Stimulated activated naive CD8-positive, alpha-beta T cell treated with anti-CD3 and anti-CD28 coated beads, Interleukin-15, Interleukin-2, amounts not matched to agents 100 U/mL and 50 U/mL, for 24 hours (primary cell): ENCODE data around the gene ANGEL1.

Experiments used
- ATAC-seq: fragments of 150-1000 bp; cut with Tn5 transposase; one replicate; pipeline ENCODE4 v1.10.0; 2021
- DNase-seq: peaks from one replicate; pipeline ENCODE4 v3.0.0; 2021

ANGEL1 gene, protein sequence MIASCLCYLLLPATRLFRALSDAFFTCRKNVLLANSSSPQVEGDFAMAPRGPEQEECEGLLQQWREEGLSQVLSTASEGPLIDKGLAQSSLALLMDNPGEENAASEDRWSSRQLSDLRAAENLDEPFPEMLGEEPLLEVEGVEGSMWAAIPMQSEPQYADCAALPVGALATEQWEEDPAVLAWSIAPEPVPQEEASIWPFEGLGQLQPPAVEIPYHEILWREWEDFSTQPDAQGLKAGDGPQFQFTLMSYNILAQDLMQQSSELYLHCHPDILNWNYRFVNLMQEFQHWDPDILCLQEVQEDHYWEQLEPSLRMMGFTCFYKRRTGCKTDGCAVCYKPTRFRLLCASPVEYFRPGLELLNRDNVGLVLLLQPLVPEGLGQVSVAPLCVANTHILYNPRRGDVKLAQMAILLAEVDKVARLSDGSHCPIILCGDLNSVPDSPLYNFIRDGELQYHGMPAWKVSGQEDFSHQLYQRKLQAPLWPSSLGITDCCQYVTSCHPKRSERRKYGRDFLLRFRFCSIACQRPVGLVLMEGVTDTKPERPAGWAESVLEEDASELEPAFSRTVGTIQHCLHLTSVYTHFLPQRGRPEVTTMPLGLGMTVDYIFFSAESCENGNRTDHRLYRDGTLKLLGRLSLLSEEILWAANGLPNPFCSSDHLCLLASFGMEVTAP

DNA sequence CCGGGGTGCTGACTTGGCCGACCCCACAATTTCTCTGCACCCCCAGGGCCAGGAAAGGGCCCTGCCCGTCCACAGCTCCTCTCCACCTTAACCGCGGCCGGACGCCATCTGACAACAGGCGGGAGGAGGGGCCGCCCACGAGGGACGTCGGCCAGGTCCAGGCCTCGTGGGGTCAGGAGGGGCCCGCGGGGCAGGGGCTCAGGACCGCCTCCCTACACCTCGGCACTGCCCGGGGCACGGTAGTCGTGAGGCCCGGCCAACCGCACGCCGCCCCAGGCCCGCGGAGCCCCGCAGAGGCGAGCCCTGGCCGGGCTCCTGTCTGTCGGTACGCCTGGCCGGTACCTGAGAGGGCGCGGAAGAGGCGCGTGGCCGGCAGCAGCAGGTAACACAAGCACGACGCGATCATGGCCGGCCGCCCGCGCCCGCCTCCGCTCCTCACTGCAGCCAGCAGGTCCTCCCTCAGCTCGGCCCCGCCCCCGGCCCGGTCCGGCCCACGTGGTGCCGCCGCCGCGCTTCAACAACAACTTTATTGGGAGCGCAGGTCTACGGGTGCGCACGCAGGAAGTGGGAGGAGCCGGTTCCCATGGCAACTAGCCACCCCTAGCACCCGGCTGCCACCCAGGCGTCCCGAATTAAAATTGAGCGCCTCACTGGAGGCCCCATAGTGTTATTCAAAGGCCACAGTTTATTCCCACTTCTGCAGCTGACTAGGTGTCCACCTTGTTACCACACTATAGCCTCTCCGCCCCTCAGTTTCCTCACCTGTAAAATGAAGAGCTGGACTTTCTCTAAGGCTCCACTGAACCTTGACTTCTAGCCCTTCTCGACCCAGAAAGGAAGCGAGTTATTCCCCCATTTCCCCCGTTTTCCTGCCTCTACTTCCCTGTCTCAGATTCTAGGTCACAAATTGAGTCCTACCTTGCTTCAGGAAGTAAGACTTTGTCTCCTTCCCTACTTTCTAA is at the start of gene ANGEL1:
Gene ANGEL1, minus strand, starts transcription at position 461 of the 962 bp plus-strand sequence. Its CDS starts 55 bp downstream, at position 406.
- peak; percentile 97 for DNase-seq
- ATAC-seq: peak; percentile 89

- DNase-seq: no peak
- no peak for ATAC-seq
Observed at GRCh38 chr14:76861574-76862255, 49.0 kb upstream of the ANGEL1 start.

- ATAC-seq (no peak), DNase-seq (no peak)
Observed at GRCh38 chr14:76856769-76857168, 44.1 kb upstream of the ANGEL1 start.

DNA sequence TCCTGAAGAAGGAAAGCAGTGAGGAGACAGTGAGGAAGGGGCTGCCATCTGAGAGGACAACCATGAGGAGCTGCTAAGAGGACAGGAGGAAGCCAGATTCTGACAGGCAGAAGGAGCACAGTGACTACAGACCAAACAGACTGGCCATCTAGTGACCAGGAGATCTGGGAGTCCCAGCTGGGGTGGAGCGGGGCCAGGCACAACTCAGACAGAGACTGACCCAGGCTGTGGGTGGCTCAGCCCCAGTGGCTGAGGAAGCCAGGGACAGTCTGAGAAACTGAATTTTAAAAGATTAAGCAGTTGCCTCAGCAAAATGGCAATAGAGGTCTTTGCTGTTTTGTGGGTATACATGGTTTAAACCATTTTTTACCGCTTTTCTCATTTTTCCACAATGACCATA is 42.4 kb upstream of the ANGEL1 start:
- DNase-seq (no peak), ATAC-seq (no peak)

GRCh38 chr14:76848879-76849278 is 36.2 kb upstream of the ANGEL1 start:
- DNase-seq: no peak
- no peak for ATAC-seq

- DNase-seq: no peak
- ATAC-seq: no peak
Observed at GRCh38 chr14:76846331-76847047, 33.8 kb upstream of the ANGEL1 start.

DNA sequence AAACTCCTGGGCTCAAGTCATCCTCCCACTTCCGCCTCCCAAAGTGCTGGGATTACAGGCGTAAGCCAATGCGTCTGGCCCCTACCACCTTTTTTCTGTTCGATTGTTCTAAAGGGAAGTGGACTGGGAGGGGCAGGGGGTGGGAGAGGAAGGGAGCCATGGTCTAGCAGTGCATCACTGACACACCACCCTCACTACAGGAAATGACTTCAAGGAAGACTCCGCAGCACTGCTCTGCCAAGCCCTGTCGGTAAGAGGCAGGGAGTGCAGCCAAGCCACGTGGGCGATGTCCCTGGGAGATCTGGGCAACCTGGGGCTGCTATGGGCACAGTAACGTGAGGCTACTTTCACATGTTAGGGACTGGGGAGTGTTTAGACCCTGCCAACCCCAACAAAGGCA is 31.5 kb upstream of the ANGEL1 start:
- DNase-seq (peak; percentile 59), ATAC-seq (peak; percentile 97)

DNA sequence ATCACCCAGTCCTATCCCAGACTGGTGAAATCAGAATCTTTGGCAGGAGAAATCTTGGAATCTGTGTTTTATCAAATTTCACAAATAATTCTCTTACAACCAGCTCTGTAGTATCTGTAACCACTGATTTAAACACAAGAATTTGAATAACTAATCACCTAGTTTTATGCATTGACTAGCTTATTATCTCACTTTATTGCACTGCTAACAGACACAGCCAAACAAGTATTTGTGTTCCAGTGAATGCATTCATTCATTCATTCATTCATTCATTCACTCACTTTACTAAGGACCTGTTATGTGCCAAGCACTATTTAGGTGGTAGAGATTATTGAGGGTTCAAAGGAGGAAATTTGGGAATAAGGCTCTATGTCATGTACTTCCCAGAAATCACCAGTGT is 29.7 kb upstream of the ANGEL1 start:
- DNase-seq: no peak
- no peak for ATAC-seq

GRCh38 chr14:76837524-76837923 is 24.8 kb upstream of the ANGEL1 start:
- ATAC-seq (no peak), DNase-seq (no peak)

GRCh38 chr14:76836029-76836630 is 23.4 kb upstream of the ANGEL1 start:
- DNase-seq: no peak

GRCh38 chr14:76834241-76834661 is 21.6 kb upstream of the ANGEL1 start:
- ATAC-seq: no peak
- no peak for DNase-seq

More at GRCh38 chr14:76836029-76836630, 23.4 kb upstream of the ANGEL1 start:
- no peak for ATAC-seq

DNA sequence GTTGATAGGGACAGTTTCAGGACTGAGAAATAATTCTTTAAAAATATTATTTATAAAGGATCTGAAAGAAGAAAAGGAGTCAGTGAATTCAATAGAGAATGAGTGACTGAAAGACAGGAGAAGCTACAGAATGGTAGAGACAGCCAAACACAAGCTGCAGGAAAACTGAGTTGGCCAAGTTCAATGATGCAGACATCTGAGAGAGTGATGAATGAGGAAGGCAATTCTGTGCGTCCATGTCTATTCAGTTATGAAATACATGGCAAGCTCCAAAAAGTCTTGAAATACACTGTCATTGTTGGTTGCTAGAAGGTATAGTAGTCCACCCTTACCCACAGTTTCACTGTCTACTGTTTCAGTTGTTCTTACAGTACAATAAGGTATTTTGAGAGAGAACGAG is 20.3 kb upstream of the ANGEL1 start:
- ATAC-seq: no peak
- no peak for DNase-seq

DNA sequence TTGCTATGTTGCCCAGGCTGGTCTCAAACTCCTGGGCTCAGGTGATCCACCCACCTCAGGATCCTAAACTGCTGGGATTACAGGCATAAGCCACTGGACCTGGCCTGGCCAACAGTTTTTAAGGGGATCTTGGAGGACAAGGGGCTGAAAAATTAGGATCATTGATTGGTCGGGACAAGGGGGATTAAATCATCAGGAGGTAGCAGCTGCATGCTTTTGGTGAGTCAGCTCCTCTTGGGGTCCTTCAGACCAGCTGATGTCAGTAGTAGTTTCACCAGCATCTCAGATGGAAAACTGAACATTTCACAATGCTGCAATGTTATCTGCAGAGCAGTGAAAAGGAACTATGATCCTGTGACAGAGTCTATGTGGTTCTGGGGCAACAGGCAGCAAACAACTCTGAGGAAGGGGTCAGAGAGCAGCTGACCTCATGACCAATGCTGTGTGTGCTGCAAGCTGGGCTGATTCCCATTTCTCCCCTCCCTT is 19.9 kb upstream of the ANGEL1 start:
- DNase-seq: no peak
- no peak for ATAC-seq

- ATAC-seq (no peak), DNase-seq (no peak)
Observed at GRCh38 chr14:76830556-76830955, 17.9 kb upstream of the ANGEL1 start.

DNA sequence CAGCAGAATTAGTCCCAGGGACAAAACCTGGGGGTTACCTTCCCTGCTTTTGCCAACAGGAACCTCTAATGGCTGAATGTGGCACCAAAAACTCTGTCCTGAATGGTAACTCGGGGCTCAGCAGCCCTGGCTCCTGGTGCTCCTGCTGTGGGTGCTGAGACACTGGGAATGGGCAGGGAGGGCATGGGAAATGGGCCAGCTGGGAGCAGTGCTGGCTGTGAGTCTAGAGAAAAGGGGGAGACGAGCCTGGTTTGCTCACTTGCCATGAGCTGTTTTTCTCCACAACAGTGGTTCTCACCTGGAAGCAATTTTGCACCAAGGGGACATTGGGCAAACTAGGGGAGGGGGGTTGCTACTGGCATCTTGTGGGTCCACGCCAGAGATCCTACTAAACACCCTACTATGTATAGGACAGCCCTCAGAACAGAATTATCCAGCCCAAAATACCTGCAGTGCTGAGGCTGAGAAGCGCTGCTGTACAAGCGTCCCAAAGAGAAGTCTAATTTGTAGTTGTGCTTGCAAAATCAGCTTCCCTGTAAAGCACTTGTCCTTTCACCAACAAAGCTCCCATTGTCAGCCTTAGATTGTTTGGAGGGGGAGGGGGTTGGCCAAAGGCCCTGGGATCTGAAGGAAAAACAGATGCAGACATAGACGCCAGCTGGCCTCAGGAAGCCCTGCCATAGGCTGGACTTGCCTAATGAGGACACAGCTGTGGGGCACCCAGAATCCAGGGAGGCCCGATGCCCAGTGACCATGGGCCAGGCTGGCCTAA is 17.2 kb upstream of the ANGEL1 start:
- ATAC-seq: no peak
- DNase-seq: no peak

- ATAC-seq: no peak
- no peak for DNase-seq
Observed at GRCh38 chr14:76829013-76829365, 16.3 kb upstream of the ANGEL1 start.

- DNase-seq (no peak), ATAC-seq (no peak)
Observed at GRCh38 chr14:76828339-76829012, 15.8 kb upstream of the ANGEL1 start.

DNA sequence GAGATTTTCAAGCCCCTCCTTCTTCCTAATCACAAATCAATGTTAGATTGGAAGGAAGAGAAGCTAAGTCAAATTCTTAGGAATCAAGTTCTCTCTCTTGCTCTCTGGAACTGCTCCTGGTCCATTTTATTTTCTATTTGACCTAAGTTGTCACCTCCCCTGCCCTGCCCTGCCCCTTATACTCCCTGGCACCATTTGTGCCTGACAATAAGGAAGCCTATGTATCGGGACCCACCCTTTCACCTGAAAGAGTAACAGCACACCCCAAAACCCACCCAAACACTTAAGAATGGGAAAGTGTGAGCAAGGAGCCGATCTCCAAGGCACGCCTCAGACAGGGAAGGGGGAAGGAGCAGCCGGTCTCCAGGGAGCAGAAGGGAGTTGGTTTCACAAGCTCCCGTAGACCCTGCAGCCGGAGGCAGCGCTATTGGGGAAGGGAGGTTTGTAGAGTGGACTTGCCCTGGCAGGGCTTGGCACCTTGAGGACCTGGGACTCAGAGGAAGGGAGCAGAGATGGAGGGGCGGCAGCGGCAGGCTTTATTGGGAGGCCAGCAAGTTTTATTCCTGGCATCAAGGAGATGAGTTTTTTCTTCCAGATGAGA is 15.1 kb upstream of the ANGEL1 start:
- ATAC-seq: no peak
- no peak for DNase-seq

- no peak for DNase-seq
- peak; percentile 28 for ATAC-seq
Observed at GRCh38 chr14:76826122-76826521, 13.4 kb upstream of the ANGEL1 start, which contains the start of gene LRRC74A. LRRC74A (plus strand) TSS chr14:76826408; CDS start chr14:76826698, 290 bp downstream.
